Embryonic facial prominence (tissue), 1 donor: ENCODE data around the gene UVSSA.

ENCODE experiments used
- DNase-seq: peaks from one replicate; pipeline ENCODE4 v3.0.0-alpha.2; 2016; ENCODE audit errors: extremely low spot score

Gene UVSSA

GRCh38 chr4:1349359-1350168, 2.6 kb downstream of the UVSSA start:
- no peak for DNase-seq

- DNase-seq: no peak
Measured at GRCh38 chr4:1350169-1350520, 3.1 kb downstream of the UVSSA start.

DNA sequence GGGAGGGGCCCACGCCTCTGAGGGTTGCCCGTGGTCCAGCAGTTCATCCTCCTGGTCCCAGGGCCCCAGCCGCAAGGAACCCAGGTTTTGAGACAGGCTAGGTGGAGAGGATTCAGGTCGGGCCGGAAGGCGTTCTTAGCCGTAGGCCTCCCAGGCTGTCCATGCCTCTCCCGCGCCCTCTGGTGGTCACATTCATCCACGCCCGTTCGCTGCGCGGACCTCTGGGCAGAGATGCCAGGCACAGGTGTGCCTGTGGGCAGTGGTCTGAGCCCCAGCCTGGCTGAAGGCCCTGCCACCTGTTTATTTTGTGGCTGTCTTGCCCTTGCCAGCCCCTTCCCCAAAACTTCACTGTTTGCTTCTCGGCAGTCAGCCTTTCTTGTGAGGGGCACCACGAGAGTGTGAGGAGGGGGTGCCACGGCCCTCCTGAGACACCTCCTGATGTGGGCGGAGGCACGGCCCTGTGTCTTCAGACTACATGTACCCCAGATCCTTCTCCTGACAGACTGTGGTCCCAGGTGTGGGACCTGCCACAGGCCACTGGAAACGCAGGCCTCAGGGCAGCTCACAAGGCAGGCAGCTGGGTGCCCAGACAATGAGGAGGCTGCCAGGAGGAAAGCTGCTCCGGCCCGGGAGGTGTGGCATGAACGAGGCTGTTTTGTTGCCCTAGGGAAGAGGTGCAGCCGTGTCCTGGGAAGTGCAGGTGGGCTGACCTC, 5.0 kb downstream of the UVSSA start:
- no peak for DNase-seq

DNA sequence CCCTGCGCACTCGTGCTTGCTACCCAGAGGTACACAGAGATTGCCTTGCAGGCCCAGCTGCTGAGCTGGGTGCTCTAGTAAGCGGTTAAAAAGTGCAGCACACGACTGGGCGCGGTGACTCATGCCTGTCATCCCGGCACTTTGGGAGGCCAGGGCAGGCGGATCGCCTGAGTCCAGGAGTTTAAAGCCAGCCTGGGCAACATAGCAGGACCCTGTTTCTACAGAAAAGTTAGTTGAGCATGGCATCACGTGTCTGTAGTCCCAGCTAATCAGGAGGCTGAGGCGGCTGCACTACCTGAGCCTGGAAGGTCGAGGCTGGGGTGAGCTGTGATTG, 5.5 kb downstream of the UVSSA start:
- DNase-seq: no peak

DNA sequence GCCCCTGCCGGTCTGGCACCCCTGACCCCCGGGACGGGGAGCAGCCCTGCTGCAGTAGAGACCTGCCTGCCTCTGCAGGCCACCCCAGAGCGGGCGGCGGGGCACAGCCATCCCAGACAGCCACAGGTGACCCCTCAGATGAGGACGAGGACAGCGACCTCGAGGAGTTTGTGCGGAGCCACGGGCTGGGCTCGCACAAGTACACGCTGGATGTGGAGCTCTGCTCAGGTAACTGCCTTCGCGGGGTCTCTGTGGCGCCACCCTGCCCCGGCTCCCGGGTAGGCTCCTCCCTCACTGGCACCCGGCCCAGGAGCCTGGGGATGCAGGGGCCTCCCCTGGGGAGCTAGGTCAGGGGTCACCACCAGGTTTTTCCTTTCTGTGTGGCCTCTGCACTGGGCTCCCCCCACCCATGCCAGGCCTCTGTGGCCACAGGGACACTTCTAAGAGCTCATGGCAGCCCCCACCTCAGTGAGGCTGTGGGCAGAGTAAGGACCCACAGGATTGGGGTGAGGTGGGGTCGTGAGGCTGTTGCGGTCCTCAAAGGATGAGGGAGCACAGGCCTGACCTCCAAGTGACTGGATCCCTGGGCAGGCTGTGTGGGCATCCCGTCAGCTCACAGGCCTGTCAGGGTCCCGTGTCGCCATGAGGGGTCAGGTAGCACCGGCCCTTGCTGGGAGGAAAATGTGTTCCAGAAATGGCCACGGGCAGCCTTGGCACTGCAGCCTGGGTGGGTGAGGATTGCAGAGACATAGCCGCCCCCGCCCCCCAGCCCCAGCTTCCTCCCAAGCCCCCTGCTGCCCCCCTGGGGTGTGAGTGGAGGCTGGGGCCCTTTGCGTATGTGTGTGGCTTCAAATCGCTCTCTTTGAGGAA, 6.4 kb downstream of the UVSSA start:
- no peak for DNase-seq

DNA sequence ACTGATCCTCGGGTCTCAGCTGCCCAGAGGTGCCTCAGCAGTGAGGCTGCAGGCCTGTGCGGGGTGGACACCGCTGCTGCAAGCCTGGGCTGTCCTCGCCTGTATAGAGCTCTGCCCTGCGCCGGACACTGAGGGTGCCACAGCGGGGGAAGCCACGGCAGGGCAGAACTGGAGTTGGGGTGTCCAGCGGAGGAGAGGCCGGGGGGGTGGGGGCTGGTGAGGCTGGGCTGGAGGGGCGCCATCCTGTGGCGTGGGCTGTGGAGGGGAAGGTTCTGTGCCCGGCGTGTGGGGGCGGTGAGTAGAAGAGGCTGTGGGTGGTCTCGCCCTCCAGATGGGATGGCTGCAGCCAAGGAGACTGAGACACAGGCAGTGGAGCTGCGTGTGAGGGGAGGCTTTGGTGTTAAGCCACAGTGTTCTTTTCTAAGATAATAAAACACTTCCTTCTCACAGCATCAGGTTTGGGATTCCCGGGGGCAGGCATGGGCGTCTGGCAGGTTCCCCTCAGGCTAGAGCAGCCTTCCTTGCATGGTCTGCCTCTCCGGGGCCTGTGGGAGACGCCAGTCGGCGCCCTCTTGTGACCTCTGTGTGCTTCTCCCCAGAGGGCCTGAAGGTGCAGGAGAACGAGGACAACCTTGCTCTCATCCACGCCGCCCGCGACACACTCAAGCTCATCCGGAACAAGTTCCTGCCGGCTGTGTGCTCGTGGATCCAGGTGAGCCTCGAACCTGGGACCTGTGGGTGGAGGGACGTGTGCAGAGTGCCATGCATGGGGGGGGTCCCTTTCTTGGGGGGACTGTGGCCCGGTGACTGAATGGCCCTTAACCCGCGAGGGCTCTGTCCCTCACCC, 7.4 kb downstream of the UVSSA start:
- no peak for DNase-seq

DNA sequence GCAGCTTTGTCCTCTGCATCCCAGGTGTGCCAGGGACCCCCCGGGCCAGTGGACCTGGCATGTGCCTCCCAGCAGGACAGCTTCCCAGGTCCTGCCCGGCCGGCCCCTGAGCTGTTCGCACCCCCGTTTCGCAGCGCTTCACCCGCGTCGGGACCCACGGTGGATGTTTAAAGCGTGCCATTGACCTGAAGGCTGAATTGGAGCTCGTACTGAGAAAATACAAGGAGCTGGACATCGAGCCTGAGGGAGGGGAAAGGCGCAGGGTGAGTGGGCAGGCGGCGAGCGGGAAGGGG, 7.9 kb downstream of the UVSSA start:
- no peak for DNase-seq

DNA sequence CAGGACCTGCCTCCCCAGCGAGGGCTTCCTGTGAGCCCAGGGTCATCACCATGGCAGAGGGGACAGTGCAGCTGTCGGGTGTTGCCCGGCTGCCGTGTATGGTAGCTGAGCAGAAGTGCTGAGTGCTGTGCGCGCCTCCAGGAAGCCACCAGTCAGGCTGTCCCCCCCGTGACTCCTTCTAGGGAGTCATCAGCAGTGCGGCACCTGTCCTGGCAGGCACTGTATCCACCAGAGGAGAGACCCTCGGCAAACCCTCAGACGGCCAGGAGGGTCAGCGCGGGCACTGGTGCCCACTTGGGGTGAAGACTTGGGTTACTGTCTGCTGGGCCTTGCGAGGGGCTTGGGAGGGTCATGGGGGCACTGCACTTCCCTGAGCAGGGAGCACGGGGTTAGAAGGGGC, 8.4 kb downstream of the UVSSA start:
- no peak for DNase-seq

DNA sequence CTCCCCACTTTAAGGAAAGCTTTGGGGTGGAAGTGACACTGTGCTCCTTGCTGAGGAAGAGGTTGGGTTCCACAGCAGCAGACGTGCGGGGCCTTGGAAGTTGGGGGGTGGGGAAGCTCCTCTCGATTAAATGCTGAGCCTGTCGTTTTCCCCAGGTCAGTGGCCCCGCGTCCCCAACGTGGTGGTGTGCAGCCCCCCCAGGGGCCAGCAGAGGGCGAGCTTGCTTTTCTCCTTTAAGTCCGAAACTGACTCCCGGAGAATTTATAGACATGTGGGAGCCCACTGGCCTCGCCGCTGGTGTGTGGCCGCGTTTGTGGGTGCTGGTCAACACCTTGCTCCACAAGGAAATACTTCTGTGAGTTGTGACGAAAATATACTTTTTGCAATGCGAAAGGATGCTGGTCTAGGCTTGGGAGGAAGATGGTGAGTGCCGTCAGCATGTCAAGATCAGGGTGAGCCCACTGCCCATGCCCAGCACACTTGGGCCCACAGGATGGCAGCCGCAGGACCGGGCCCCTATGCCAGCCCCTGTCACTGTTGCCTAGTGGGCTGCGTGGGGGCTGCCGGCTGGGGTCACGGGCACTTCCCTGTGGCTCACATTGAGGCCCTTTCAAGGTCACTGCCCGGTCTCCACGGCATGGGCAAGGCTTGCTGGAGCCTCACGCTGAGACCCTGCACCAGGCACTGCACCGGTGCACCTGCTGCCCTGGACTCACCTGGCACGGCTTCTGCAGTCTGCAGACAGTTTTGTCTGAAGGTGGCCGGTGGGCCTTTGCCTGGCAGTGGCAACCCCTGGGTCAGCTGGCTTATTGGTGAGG, 9.4 kb downstream of the UVSSA start:
- DNase-seq: no peak

DNA sequence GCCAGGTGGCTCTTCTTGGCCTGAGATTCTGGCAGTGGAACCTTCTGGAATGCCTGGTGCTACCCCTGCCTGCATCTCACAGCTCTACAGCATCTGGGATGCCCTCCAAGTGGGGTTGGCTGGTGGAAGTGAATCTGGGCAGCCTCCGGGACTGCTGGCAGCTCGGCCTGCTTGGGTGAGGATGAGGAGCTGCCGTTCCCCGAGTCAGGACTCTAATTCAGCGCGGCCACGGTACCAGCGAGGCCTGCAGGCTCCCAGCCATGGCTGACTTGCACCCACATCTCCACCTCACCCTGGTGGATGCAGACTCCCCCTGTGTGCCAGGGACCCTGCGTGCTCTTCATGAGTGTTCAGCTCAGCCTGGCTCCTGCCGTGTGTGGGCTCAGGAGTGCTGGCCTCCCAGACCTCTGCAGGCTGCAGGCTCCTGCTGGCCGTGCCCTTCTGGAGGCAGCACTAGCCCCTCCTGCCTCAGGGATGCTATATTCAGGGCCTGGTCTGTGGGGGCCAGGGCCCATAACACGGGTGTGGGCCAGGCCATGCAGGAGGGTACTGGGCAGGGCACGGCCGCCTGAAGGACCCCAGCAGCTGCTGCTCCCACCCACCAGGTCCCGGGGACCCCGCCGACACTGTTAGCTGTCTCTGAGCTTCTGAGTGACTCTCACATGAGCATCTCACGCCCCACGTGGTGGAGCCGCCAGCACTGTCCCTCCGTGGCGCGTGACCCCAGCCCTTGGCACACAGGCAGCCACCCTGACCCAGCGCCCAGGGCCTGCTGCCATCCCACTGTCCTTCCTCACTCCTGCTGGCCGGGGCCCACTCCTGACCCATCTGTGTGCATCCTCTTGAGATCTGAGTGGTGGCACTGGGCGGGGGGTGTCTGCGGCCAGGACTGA, 10.6 kb downstream of the UVSSA start:
- DNase-seq: no peak

DNA sequence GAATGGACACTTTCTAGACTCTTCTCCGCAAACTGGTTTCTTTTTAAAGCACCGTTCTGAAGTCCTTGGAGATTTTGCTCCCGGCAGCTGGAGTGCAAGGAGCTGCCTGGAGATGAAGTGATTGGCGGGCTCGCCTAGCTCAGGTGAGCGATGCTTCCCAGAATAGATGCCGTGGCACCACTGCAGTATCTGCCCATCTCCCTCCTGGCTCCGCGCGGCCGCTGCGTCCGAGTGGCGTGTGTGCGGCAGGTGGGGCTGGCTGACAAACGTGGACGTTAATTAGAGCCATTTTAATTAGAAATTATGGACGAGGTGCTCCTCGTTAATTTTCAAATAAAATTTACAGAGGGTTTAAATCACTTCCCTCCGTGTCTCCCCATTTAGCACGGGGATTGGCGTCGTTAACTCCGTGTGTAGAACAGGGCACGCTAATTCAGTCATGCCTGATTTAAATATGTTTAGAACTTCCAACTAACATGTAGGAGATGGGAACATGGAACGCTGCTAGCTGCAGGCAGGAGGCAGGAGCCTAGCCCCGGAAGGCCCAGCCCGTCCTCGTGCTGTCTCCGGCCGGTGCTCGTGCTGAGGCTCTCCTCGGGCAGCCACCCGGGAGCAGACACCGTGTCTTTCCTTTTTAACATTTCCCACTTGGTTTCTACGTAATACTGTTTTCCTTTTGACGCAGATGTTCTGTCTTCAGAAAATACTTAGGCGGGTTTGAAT, 11.6 kb downstream of the UVSSA start:
- DNase-seq: no peak

DNA sequence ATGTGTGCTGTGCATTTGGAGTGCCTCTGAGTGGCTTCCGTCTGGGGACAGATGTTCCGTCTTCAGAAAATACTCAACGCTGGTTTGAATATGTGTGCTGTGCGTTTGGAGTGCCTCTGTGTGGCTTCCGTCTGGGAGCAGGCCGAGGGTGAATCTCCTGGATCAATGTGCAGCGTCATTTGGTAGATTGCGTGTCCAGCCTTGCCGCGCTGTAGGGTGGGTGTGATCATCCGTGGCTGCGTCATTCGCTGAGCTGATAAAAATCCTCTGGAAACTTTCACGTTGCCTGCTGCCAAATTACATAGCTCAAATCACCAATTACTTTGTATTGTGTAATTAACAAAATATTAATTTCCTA, 12.1 kb downstream of the UVSSA start:
- no peak for DNase-seq

GRCh38 chr4:1359976-1360375, 13.0 kb downstream of the UVSSA start:
- no peak for DNase-seq

DNA sequence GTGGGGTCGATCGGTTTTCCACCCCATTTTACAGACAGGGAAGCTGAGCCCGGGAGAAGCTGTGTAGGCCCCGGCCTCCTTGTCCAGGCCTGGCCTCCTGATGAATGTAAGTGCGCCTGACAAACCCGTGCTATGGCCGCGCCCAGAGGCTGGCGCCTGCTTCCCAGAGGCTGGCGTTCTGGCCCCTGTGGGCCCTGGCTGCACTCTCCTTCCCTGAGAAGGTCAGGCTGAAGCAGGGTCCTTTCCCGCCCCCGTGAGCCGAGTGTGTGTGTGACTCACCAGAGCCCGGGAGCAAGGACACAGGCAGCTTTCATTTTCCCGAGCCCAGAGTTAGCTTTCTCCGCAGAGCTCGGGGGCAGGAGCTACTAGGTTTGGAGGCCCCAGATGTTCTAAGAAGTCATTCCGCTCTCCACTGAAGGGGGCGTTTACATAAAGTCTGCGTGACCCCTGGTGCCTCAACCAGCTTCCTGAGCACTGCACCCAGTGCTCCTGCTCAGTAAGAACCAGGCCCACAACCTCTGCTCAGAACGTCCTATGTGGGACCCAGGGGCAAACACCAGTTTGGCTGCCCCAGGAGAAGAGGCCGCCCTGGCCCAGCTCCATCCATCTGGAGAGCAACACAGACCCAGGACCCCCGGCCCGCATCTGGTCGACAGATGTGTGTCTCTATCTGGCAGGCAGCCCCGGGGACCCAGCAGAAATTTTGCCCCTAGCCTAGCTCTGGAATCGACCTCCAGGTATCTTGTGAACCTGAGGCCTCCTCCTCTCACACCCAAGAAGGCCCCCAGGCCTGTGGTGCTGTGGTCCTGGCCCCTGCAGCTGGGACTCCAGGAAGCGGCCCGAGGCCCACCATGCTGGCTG, 13.6 kb downstream of the UVSSA start:
- DNase-seq: no peak

DNA sequence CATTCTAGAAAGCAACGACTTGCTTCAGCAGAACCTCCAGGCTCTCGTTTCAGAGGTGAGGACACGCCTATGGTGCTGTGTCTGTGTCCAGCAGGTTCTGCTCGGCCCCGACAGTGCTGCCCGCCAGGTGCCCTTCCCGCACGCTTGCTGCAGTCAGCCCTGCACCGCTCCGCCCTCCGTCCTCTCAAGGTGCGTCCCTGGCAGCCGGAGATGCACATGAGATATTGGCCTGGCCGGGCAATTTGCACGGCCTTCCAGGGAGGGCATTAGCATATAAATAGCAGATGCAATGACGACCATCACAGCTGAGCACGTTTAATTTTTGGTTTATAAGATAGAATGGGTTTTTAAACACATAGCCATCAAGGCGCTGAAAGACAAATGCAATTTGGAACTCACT, 14.4 kb downstream of the UVSSA start:
- no peak for DNase-seq

DNA sequence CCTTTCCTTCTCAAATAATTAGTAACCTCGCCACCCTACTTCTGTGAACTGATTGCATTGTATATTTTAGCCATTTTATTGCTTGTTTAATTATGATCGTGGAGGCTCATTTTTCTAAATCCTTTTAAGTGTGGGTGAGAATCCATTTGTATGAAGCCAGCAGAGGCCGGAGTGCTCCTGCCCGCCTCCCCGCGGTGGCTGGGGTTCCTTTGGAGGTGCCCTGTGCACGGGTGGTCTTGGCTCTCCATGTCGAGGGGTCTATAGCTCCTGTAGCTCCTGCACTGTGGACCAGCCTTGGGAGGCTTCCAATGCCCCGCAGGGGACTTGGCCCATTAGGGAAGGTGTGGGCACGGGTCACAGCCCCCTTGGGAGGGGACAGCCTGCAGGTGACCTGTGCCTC, 15.0 kb downstream of the UVSSA start:
- no peak for DNase-seq

DNA sequence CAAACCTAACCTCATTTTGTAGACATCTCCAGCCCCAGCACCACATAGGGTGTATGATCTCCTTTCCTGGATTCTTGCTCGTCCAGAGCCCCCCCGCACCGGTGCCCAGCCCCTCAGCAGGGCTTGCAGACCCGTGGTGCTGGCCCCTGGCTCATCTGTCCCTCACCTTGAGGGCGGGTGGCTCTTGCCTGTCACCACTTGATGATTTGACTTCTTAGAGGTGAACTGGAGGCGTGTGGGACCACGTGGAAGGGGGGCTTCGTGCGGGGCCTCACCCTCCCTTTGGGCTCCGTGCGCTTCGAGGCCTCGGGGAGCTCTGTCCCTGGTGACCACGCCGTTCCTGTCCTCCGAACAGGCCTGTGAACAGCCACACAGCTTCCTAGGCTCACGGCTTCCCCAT, 15.5 kb downstream of the UVSSA start:
- DNase-seq: no peak

- no peak for DNase-seq
Measured at GRCh38 chr4:1363513-1363912, 16.5 kb downstream of the UVSSA start.

- no peak for DNase-seq
Measured at GRCh38 chr4:1364217-1364616, 17.2 kb downstream of the UVSSA start.
